Vagina (tissue), 2 donors: ENCODE measurements around the gene STXBP4. TPM values are rescaled to one million over a fixed set of nuclear protein-coding genes. Genes with fewer than 3 reads are reported as not detected.

ENCODE experiments used
- DNase-seq, 2 donors: peaks; one replicate each; pipeline ENCODE4 v3.0.0-alpha.2; 2017; ENCODE audit errors: extremely low spot score in 2 of 2
- H3K27ac ChIP-seq: fragments of 200-600 bp; sonication (generic); one replicate; pipeline ENCODE4 v1.5.1; 2019
- H3K27me3 ChIP-seq: fragments of 200-600 bp; sonication (generic); one replicate; pipeline ENCODE4 v1.5.1; 2019
- H3K36me3 ChIP-seq, 2 donors: fragments of 200-600 bp; sonication (generic); one replicate each; pipeline ENCODE4 v1.5.1; 2017 to 2019
- H3K4me1 ChIP-seq: fragments of 200-600 bp; sonication (generic); one replicate; pipeline ENCODE4 v1.5.1; 2019
- H3K4me3 ChIP-seq, 2 donors: fragments of 200-600 bp; sonication (generic); 1 replicate in 1 of 2; 2 replicates in 1 of 2; pipeline ENCODE4 v1.5.1; 2016 to 2019
- H3K9me3 ChIP-seq: fragments of 200-600 bp; sonication (generic); one replicate; pipeline ENCODE4 v1.5.1; 2019
- CTCF ChIP-seq, 3 experiments: fragments of 450-650 bp in 2 of 3; fragments of 200-600 bp in 1 of 3; sonication (generic) in 1 of 3; IDR thresholded peaks; one replicate each; pipeline ENCODE4 v1.5.1; 2017 to 2019; ENCODE audit warnings: antibody characterized with exemption in 3 of 3, mild to moderate bottlenecking in 2 of 3, moderate library complexity in 2 of 3
- POLR2A ChIP-seq, 2 donors: fragments of 450-650 bp; IDR thresholded peaks; one replicate each; pipeline ENCODE4 v1.6.1; 2017; ENCODE audit warnings: antibody characterized with exemption in 2 of 2, mild to moderate bottlenecking in 2 of 2, moderate library complexity in 2 of 2
- POLR2AphosphoS5 ChIP-seq, 2 donors: sonication (generic); formaldehyde crosslinking; IDR thresholded peaks; one replicate each; pipeline ENCODE4 v1.9.0; 2017; ENCODE audit warnings: antibody characterized with exemption in 2 of 2, mild to moderate bottlenecking in 2 of 2, low read depth in 1 of 2; ENCODE audit not compliant: insufficient read depth in 1 of 2
- intact Hi-C: fragments of 100-400 bp; cut with DNase I; formaldehyde crosslinking; loops from one replicate; pipeline ENCODE4 v1.15.1; 2023
- total RNA-seq: library from RNA; depleted of rRNA; stranded (reverse); fragments of >200 nt; gene quantifications from one replicate; pipeline ENCODE4 v1.2.3, GENCODE V29; 2016

The STXBP4 gene
- 9.6 TPM for total RNA-seq

GRCh38 chr17:54968262-54968987, at the start of gene STXBP4, which contains the start of gene COX11:
TSS of gene STXBP4 (plus strand) at chr17:54968765. CDS start at chr17:54986220, 17,455 bp downstream.
TSS of gene COX11 (minus strand) at chr17:54968654. CDS start at chr17:54968646, 8 bp downstream.
- Histone ChIP-seq H3K27me3 (no peaks in the 10 kb centered on the region), H3K4me3 (peak within 1 kb of the TSS; percentile 69 to 92), H3K36me3 (peaks cover 0 to 7% of the 10 kb centered on the region in 2 donors), H3K9me3 (no peaks in the 10 kb centered on the region), H3K27ac (peak within 1 kb of the TSS; percentile 81), H3K4me1 (peaks cover 31% of the 10 kb centered on the region)
- intact Hi-C loops: no loop called here
- TF ChIP-seq POLR2A (IDR thresholded peaks at IDR 0.05) (peak in 1 of 2 donors; percentile 49), CTCF (IDR thresholded peaks at IDR 0.05) (no peak), POLR2AphosphoS5 (IDR thresholded peaks at IDR 0.05; ENCODE audit: insufficient read depth in 1 of 2, low read depth in 1 of 2) (peak; percentile 89 to 91)
- peak in 1 of 2 donors; percentile 96 for DNase-seq

- TF ChIP-seq CTCF (IDR thresholded peaks at IDR 0.05) (no peak), POLR2A (IDR thresholded peaks at IDR 0.05) (no peak), POLR2AphosphoS5 (IDR thresholded peaks at IDR 0.05; ENCODE audit: insufficient read depth in 1 of 2, low read depth in 1 of 2) (no peak)
- Histone ChIP-seq H3K27me3 (no peaks in the 10 kb centered on the region), H3K36me3 (peaks cover 0 to 24% of the 10 kb centered on the region in 2 donors), H3K4me1 (no peaks in the 10 kb centered on the region), H3K27ac (no peak overlapping the region), H3K4me3 (no peak overlapping the region), H3K9me3 (no peaks in the 10 kb centered on the region)
- intact Hi-C loops: no loop called here
- no peak for DNase-seq
Observed at GRCh38 chr17:54919425-54919824, 49.1 kb upstream of the STXBP4 start.

- intact Hi-C loops: no loop called here
Observed at GRCh38 chr17:54920819-54921218, 47.7 kb upstream of the STXBP4 start.

GRCh38 chr17:54924405-54924804, 44.2 kb upstream of the STXBP4 start:
- no peak overlapping the region for H3K4me3 ChIP-seq
- TF ChIP-seq POLR2AphosphoS5 (IDR thresholded peaks at IDR 0.05; ENCODE audit: insufficient read depth in 1 of 2, low read depth in 1 of 2): no peak
- no peak for TF ChIP-seq CTCF (IDR thresholded peaks at IDR 0.05)
- no peak for TF ChIP-seq POLR2A (IDR thresholded peaks at IDR 0.05)
- H3K9me3 ChIP-seq: no peaks in the 10 kb centered on the region
- H3K27ac ChIP-seq: no peak overlapping the region
- H3K27me3 ChIP-seq: no peaks in the 10 kb centered on the region
- DNase-seq: no peak
- intact Hi-C loops: no loop called here
- H3K36me3 ChIP-seq: no peaks in the 10 kb centered on the region
- H3K4me1 ChIP-seq: no peaks in the 10 kb centered on the region

More at GRCh38 chr17:54920819-54921218, 47.7 kb upstream of the STXBP4 start:
- TF ChIP-seq CTCF (IDR thresholded peaks at IDR 0.05) (no peak), POLR2A (IDR thresholded peaks at IDR 0.05) (no peak), POLR2AphosphoS5 (IDR thresholded peaks at IDR 0.05; ENCODE audit: insufficient read depth in 1 of 2, low read depth in 1 of 2) (no peak)
- no peak overlapping the region for H3K27ac ChIP-seq
- H3K4me1 ChIP-seq: no peaks in the 10 kb centered on the region
- DNase-seq: no peak
- no peaks in the 10 kb centered on the region for H3K27me3 ChIP-seq
- H3K4me3 ChIP-seq: no peak overlapping the region
- peaks cover 0 to 14% of the 10 kb centered on the region in 2 donors for H3K36me3 ChIP-seq
- no peaks in the 10 kb centered on the region for H3K9me3 ChIP-seq

GRCh38 chr17:54927525-54927924, 41.0 kb upstream of the STXBP4 start:
- Histone ChIP-seq H3K9me3 (no peaks in the 10 kb centered on the region), H3K36me3 (peaks cover 0 to 5% of the 10 kb centered on the region in 2 donors), H3K27ac (no peak overlapping the region), H3K27me3 (no peaks in the 10 kb centered on the region), H3K4me1 (no peaks in the 10 kb centered on the region), H3K4me3 (no peak overlapping the region)
- intact Hi-C loops: no loop called here
- no peak for DNase-seq
- TF ChIP-seq CTCF (IDR thresholded peaks at IDR 0.05): no peak
- TF ChIP-seq POLR2A (IDR thresholded peaks at IDR 0.05): no peak
- TF ChIP-seq POLR2AphosphoS5 (IDR thresholded peaks at IDR 0.05; ENCODE audit: insufficient read depth in 1 of 2, low read depth in 1 of 2): no peak
